Jurkat, Clone E6-1 (cell line): ENCODE results near the gene NPR3.

Experiments used
- DNase-seq: peaks from one replicate; pipeline ENCODE4 v3.0.0-alpha.2; 2011; ENCODE audit warnings: low read depth, low spot score
- H3K4me3 ChIP-seq: 2 replicates; pipeline ENCODE4 v1.5.1; 2011; ENCODE audit warnings: mild to moderate bottlenecking, low read length, control low read depth, moderate library complexity

Gene NPR3

GRCh38 chr5:32711362-32711680, 200 bp downstream of the NPR3 start:
- H3K4me3 ChIP-seq = no peak overlapping the region
- DNase-seq = no peak

DNA sequence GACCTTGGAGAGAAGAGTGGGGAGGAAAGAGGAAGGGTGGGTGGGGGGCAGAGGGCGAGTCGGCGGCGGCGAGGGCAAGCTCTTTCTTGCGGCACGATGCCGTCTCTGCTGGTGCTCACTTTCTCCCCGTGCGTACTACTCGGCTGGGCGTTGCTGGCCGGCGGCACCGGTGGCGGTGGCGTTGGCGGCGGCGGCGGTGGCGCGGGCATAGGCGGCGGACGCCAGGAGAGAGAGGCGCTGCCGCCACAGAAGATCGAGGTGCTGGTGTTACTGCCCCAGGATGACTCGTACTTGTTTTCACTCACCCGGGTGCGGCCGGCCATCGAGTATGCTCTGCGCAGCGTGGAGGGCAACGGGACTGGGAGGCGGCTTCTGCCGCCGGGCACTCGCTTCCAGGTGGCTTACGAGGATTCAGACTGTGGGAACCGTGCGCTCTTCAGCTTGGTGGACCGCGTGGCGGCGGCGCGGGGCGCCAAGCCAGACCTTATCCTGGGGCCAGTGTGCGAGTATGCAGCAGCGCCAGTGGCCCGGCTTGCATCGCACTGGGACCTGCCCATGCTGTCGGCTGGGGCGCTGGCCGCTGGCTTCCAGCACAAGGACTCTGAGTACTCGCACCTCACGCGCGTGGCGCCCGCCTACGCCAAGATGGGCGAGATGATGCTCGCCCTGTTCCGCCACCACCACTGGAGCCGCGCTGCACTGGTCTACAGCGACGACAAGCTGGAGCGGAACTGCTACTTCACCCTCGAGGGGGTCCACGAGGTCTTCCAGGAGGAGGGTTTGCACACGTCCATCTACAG, 760 bp downstream of the NPR3 start:
- no peak for DNase-seq
- no peak overlapping the region for H3K4me3 ChIP-seq

- DNase-seq = no peak
- no peak overlapping the region for H3K4me3 ChIP-seq
These were observed 1.6 kb downstream of the NPR3 start for GRCh38 chr5:32712481-32713360.

- H3K4me3 ChIP-seq = no peak overlapping the region
- DNase-seq = no peak
These were observed 2.2 kb downstream of the NPR3 start for GRCh38 chr5:32713361-32713769.

DNA sequence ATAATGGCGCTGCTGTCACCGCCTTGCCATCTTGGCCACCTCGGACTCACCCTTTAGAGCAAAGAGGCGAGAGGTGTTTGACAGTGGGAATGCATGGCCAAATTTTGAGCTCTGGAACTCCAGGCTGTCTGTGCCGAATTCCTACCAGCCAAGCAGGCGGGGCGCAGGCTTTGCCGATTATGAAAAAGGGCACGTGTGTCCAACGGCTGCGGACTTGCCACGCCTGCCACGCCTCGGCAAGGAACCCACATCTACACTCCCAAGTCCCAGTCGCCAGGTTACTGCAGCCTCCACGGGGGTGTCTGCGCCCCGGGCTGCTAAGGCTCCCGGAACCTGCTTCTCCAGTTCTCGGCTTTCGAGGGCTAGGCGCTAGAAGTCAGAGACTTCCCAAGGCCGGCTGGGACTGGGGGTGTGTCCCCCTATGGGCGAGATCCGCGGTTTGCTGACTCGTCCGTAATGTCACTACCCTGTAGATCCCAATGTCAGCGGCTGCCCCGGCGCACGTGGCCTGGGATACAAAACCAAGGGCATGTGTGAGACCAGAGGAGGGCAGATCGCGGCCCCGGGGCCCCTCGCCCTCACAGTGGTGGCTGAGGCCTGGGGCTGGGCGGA, 2.8 kb downstream of the NPR3 start:
- no peak overlapping the region for H3K4me3 ChIP-seq
- DNase-seq = no peak

- no peak overlapping the region for H3K4me3 ChIP-seq
- DNase-seq = no peak
These were observed 3.7 kb downstream of the NPR3 start for GRCh38 chr5:32714836-32715235.

DNA sequence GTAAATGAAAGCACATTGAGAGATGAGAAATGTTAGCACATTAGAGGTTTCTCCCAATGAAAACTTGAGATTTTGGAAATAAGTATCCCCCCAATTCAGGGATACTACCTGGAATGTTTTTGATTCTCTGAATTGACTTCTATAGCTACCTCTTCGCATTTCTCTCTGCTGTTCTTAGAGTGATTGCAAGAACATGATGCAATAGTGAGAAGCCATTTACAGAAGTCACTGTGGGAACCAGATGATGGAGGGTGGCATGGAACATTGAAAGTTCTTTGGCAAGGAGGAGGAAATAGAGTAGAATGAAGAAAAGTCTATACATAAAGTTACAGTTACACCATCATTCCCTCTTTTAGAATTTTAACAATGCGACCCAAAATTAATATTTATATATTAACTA, 9.2 kb downstream of the NPR3 start:
- H3K4me3 ChIP-seq = no peak overlapping the region
- no peak for DNase-seq

DNA sequence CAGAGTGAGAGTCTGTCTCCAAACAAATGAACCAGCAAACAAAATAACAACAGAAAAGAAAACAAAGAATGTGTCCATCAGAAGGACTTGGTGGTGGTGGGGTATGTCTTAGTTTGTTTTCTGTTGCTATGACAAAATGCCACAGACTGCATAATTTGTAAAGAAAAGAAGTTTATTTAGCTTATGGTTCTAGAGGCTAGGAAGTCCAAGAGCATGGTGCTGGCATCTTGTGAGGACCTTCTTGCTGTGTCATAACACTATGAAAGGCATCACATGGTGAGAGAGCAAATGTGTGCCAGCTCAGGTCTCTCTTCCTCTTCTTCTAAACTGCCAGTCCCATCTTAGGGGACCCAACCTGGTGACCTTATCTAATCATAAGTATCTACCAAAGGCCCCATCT, 10.5 kb downstream of the NPR3 start:
- no peak for DNase-seq
- H3K4me3 ChIP-seq = no peak overlapping the region

DNA sequence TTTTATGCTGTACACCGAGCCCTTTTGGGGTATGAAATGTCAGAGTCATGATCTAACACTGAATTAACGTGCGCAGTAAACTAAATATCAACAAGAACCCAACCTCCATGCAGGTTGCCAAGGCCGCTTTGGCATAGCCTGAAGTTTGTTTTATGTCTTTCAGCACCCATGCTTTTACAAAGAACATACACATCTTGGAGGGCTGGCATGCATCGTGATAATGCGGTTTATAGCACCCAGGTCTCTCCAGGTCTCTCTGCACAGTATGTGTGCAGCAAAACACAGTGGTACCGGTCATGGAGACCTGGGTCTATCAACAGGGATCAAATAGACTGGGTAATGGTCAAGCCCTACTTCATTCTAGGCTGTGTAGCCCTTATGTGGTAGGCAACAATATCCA, 11.8 kb downstream of the NPR3 start:
- H3K4me3 ChIP-seq = no peak overlapping the region
- DNase-seq = no peak

DNA sequence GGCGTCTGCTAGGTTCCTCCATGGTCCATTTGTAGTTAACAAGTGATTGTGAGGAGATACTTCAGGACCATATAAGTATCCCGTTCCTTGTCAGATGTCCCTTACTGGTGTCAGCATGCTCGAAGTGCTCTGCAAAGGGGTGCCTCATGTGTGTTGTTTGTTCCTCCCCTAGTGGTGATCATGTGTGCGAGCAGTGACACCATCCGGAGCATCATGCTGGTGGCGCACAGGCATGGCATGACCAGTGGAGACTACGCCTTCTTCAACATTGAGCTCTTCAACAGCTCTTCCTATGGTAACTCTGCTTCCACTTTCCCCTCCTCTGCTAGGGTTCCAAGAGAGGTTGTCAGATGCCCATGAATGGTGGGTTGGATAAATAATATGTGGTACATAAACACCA, 13.4 kb downstream of the NPR3 start:
- H3K4me3 ChIP-seq = no peak overlapping the region
- no peak for DNase-seq

DNA sequence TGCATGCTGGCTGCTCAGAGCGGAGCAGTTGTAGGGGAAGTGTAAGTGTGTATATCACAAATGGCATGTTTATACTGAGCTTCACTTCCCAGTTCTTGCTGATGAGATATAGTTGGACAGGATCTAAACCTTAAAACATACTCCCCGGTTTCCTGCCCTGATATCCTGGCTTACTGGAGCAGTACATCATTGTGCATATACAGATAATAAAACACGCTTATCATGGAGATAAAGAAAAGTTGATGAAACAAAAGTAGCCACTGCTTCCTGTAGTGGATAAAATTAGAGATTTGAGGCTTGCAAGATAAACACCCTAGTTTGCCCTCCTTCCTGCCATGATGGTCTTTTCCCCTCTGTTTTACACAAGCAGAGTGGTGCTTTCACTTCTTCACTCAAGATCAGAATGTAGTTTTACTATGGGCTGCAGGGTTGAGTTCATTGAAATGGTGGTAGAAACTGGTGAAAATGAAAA, 15.0 kb downstream of the NPR3 start:
- DNase-seq = no peak

DNA sequence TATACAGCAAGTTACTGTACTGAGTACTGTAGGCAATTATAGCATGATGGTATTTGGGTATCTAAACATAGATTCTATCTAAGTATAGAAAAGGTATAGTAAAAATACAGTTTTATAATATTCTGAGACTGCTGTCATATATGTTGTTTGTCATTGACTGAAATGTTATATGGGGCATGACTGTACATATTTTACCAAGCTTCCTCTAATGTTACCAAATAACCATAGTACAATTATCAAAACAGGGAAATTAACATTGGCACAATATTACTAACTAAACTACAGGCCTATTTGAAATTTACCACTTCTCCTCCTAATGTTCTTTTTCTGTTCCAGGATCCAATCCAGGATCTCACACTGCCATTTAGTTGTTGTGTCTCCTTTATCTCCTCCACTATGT, 18.5 kb downstream of the NPR3 start:
- H3K4me3 ChIP-seq = no peak overlapping the region
- DNase-seq = no peak

More for the DNA sequence above, 15.0 kb downstream of the NPR3 start:
- no peak overlapping the region for H3K4me3 ChIP-seq

- no peak overlapping the region for H3K4me3 ChIP-seq
- no peak for DNase-seq
These were observed 22.6 kb downstream of the NPR3 start for GRCh38 chr5:32733590-32734340.

- DNase-seq = no peak
These were observed 23.8 kb downstream of the NPR3 start for GRCh38 chr5:32734827-32735378.

DNA sequence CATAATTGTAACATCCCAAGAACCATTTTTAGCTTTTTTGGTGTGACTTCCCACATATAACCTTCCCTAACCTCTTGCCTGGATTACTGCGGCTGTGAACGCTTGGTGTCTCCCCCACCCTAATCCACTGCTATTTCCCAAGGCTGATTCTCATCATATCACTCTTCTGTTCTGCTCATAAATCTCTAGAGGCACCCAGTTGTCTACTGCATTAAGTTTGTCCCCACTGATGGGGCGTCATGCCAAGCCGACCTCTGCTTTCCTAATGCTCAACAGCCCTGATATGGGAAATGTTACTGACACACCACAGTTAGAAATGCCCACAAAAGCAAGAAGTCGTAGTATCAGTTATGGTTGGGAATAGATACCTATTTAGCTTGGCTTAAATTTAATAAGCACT, 24.4 kb downstream of the NPR3 start:
- DNase-seq = no peak

More at GRCh38 chr5:32734827-32735378, 23.8 kb downstream of the NPR3 start:
- H3K4me3 ChIP-seq = no peak overlapping the region

DNA sequence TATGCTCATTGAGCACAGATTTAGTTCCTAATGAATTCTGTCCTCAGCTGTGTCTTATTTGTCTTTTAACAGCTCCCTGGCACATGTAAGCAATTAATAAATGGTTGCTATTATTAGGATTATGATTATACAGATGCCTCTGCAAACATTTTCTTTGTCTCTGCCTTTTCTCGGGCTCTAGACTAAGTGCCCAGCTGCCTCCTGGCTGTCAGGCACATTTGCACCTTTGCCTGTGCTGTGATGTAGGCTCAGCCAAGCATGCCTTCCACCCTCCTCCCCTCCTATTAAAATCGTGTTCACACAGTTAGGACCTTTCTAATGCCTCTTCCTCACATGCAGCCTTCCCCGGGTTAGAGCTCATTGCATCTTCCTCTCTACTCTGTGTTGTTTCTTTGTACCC, 25.7 kb downstream of the NPR3 start:
- H3K4me3 ChIP-seq = no peak overlapping the region

More for the DNA sequence above, 24.4 kb downstream of the NPR3 start:
- no peak overlapping the region for H3K4me3 ChIP-seq

GRCh38 chr5:32740651-32741050, 29.5 kb downstream of the NPR3 start:
- H3K4me3 ChIP-seq = no peak overlapping the region
- no peak for DNase-seq

More for the DNA sequence above, 25.7 kb downstream of the NPR3 start:
- DNase-seq = no peak

- DNase-seq = no peak
- no peak overlapping the region for H3K4me3 ChIP-seq
These were observed 34.2 kb downstream of the NPR3 start for GRCh38 chr5:32745317-32745716.

DNA sequence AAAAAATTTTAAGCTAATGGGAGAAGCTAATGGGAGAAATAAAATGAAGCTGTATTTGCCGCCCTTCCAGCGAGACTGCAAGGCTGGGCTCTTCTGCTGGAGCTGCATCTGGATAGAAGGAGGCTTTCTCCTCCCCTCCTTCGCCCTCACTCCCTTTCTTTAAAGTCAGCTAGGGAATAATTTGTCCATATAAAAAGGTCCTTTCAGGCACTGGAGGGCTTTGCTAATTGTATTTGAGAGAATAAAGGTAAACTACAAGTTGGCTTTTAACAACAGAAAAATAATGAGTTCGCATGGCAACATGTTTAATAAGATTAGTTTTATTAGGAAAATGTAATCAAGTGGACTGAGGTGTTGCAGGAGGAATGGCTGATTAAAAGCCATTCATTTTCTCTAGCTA, 41.3 kb downstream of the NPR3 start:
- H3K4me3 ChIP-seq = no peak overlapping the region
- DNase-seq = no peak
